ENCODE results near the gene GPR146. TPM values are rescaled to one million over a fixed set of nuclear protein-coding genes. Genes with fewer than 3 reads are reported as not detected.

GPR146 gene
- polyA plus RNA-seq, 3 donors, result 0.48 to 0.92 (median 0.48) TPM

DNA sequence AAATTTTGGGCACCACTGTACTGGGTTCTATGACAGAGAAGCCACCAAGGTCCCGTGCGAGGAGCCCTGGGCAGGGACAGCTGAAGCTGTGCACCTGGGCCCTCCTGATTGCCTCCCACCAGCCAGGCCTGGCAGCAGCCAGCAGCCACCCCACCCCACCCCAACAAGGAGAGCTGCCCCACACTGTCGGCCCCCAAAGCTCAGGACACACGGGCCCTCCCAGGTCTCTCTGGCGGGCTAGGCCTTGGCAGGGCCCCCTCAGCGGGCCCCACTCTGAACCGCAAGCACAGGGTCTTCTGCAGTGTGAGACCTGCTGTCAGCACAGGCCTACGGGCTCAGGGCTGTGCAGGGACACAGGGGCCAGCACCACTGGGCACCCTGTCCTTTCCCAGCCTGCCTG lies 5.5 kb downstream of the GPR146 start:
- Histone ChIP-seq H3K4me1 (ENCODE audit: control insufficient read depth in 1 of 2, insufficient read depth in 2 of 2, low read length in 2 of 2) (peaks cover 10 to 13% of the 10 kb centered on the region in 2 donors), H3K36me3 (replicated peaks in 1 of 2; ENCODE audit: control insufficient read depth in 1 of 2, insufficient read depth in 2 of 2, low read length in 2 of 2) (no peaks in the 10 kb centered on the region), H3K9me3 (replicated peaks in 1 of 2; ENCODE audit: control insufficient read depth in 1 of 2, insufficient read depth in 1 of 2, low read length in 2 of 2) (peaks cover 0 to 5% of the 10 kb centered on the region in 2 donors), H4K20me1 (ENCODE audit: insufficient read depth, low read length) (no peaks in the 10 kb centered on the region), H3K4me2 (replicated peaks; ENCODE audit: extremely low read depth, low read length, poor library complexity, severe bottlenecking) (no peak overlapping the region), H3K4me3 (replicated peaks in 1 of 3; ENCODE audit: low read depth in 2 of 3, low read length in 3 of 3) (no peak overlapping the region), H2AFZ (ENCODE audit: insufficient read depth, low read depth, low read length, poor library complexity, severe bottlenecking) (no peak overlapping the region), H3K9ac (ENCODE audit: insufficient read depth, low read length, poor library complexity, severe bottlenecking) (no peak overlapping the region), H3K27ac (ENCODE audit: low read depth in 1 of 2, low read length in 2 of 2) (no peak overlapping the region), H3K79me2 (ENCODE audit: insufficient read depth, low read length) (no peaks in the 10 kb centered on the region), H3K27me3 (ENCODE audit: control insufficient read depth in 2 of 2, insufficient read depth in 2 of 2, low read length in 2 of 2) (peaks cover under 1 to 28% of the 10 kb centered on the region in 2 donors)
- DNase-seq, result no peak
- Mint-ChIP-seq H3K9me3 (peaks cover 0 to 2% (median 0%) of the 10 kb centered on the region in 7 donors), H3K36me3 (peaks cover 4 to 10% of the 10 kb centered on the region in 2 donors), H3K4me3 (no peak overlapping the region), H3K4me1 (peaks cover 20% of the 10 kb centered on the region), H3K27me3 (ENCODE audit: low read depth in 3 of 3) (peaks cover 32 to 51% (median 35%) of the 10 kb centered on the region in 3 donors), H3K27ac (no peak overlapping the region)
- TF ChIP-seq CTCF (IDR thresholded peaks at IDR 0.05), result no peak
- 35% methylated on average over 8 of the region's 8 CpGs for WGBS (ENCODE audit: insufficient coverage)
- intact Hi-C loops (cut with micrococcal nuclease), result loop anchor here in 1 of 2 donors (5.0 kb wide), 1 partner anchor 112 kb away; the partner anchor contains the start of gene ZFAND2A

DNA sequence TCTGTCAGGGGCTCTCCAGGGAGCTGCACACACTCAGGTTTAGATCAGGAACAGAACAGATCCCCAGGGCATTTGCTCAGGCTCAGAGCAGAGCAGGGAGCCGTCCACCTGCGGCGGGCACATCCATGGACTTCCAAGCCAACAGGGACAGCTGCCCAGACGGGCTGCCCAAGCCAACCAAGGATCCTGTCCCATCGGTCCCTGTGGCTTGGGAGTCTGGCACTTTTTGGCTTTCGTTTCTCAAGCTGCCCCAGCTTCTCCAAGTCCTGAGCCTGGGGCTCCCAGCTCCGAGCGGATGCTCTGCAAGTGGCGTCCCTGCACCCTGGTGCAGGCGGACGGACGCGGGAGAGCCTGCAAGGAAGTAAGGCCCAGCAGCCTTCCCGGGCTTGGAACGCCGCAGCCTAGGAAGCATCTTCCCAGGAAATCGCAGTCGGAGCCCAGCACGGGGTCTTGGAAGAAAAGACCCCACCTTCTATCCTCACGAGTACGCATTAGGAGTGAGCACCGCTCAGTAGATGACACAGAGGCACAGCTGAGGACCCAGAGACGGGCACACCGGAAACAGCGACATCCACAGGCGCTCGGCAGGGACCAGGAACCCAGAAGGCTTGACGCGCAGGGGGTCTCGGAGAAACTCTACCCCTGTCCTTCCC lies 6.0 kb downstream of the GPR146 start:
- Histone ChIP-seq H3K4me2 (replicated peaks; ENCODE audit: extremely low read depth, low read length, poor library complexity, severe bottlenecking) (no peak overlapping the region), H3K4me3 (replicated peaks in 1 of 3; ENCODE audit: low read depth in 2 of 3, low read length in 3 of 3) (no peak overlapping the region), H4K20me1 (ENCODE audit: insufficient read depth, low read length) (no peaks in the 10 kb centered on the region), H3K27me3 (ENCODE audit: control insufficient read depth in 2 of 2, insufficient read depth in 2 of 2, low read length in 2 of 2) (peaks cover 6 to 28% of the 10 kb centered on the region in 2 donors), H3K9ac (ENCODE audit: insufficient read depth, low read length, poor library complexity, severe bottlenecking) (no peak overlapping the region), H3K27ac (ENCODE audit: low read depth in 1 of 2, low read length in 2 of 2) (no peak overlapping the region), H2AFZ (ENCODE audit: insufficient read depth, low read depth, low read length, poor library complexity, severe bottlenecking) (no peak overlapping the region), H3K79me2 (ENCODE audit: insufficient read depth, low read length) (no peaks in the 10 kb centered on the region), H3K4me1 (ENCODE audit: control insufficient read depth in 1 of 2, insufficient read depth in 2 of 2, low read length in 2 of 2) (peaks cover 11 to 14% of the 10 kb centered on the region in 2 donors), H3K36me3 (replicated peaks in 1 of 2; ENCODE audit: control insufficient read depth in 1 of 2, insufficient read depth in 2 of 2, low read length in 2 of 2) (no peaks in the 10 kb centered on the region), H3K9me3 (replicated peaks in 1 of 2; ENCODE audit: control insufficient read depth in 1 of 2, insufficient read depth in 1 of 2, low read length in 2 of 2) (peaks cover 0 to 11% of the 10 kb centered on the region in 2 donors)
- Mint-ChIP-seq H3K4me3 (no peak overlapping the region), H3K4me1 (peaks cover 21% of the 10 kb centered on the region), H3K27ac (no peak overlapping the region), H3K36me3 (peaks cover 4 to 7% of the 10 kb centered on the region in 2 donors), H3K9me3 (peaks cover 0 to 5% (median 1%) of the 10 kb centered on the region in 7 donors), H3K27me3 (ENCODE audit: low read depth in 3 of 3) (peaks cover 35 to 54% (median 36%) of the 10 kb centered on the region in 3 donors)
- intact Hi-C loops (cut with micrococcal nuclease), result no loop called here
- no peak for DNase-seq
- TF ChIP-seq CTCF (IDR thresholded peaks at IDR 0.05), result no peak
- WGBS (ENCODE audit: insufficient coverage), result 91% methylated on average over 28 of the region's 30 CpGs

Data from CD14-positive monocyte (primary cell).